SH-SY5Y (cell line): ENCODE measurements around the gene ALPK3.

Experiments used
- GATA2 ChIP-seq: IDR thresholded peaks from 2 replicates; pipeline ENCODE4 v1.6.1; 2011; ENCODE audit warnings: mild to moderate bottlenecking, low read depth, low read length
- GATA3 ChIP-seq: IDR thresholded peaks from 2 replicates; pipeline ENCODE4 v1.6.1; 2011; ENCODE audit warnings: low read depth, mild to moderate bottlenecking, low read length, moderate library complexity

GRCh38 chr15:84859144-84859543 lies 42.0 kb downstream of the ALPK3 start:
- TF ChIP-seq GATA2 (no peak), GATA3 (no peak)
